HFFc6 (cell line): ENCODE measurements around the gene TMUB1. TPM values are rescaled to one million over a fixed set of nuclear protein-coding genes. Genes with fewer than 3 reads are reported as not detected.

Experiments used
- DNase-seq: peaks from one replicate; pipeline ENCODE4 v3.0.0-alpha.2; 2018
- H3K27ac Mint-ChIP-seq: 2 replicates; pipeline ENCODE4 v1.8.0; 2020; ENCODE audit warnings: mild to moderate bottlenecking, mixed read lengths
- H3K27me3 Mint-ChIP-seq: 2 replicates; pipeline ENCODE4 v1.8.0; 2021; ENCODE audit warnings: mild to moderate bottlenecking, moderate library complexity, mixed read lengths; ENCODE audit not compliant: insufficient read depth
- H3K36me3 Mint-ChIP-seq: 2 replicates; pipeline ENCODE4 v1.8.0; 2021; ENCODE audit warnings: low read depth, mixed read lengths
- H3K4me1 Mint-ChIP-seq: 2 replicates; pipeline ENCODE4 v1.8.0; 2020; ENCODE audit warnings: low read depth, mixed read lengths
- H3K4me3 Mint-ChIP-seq: 2 replicates; pipeline ENCODE4 v1.8.0; 2020; ENCODE audit warnings: mild to moderate bottlenecking, moderate library complexity, mixed read lengths
- H3K9me3 Mint-ChIP-seq: 2 replicates; pipeline ENCODE4 v1.8.0; 2020; ENCODE audit warnings: mild to moderate bottlenecking, mixed read lengths
- total RNA-seq, 6 experiments: library from RNA; stranded (reverse); fragmentation: NEBNext Ultra II Directional; extraction: Animal tissue kit (Norgen Biotek cat#: 25700); gene quantifications; 2 replicates in 1 of 6; 3 replicates in 5 of 6; pipeline ENCODE4 v1.2.3, GENCODE V29; 2021
- TF ChIP-seq, protein P1 (sequence below): fragments of 200-600 bp; sonication (generic); IDR thresholded peaks from 2 replicates; pipeline ENCODE4 v1.5.0; 2021; ENCODE audit warnings: antibody characterized with exemption, mild to moderate bottlenecking

Gene TMUB1
- total RNA-seq, 6 experiments from 2014 or later = 44.0 to 57.8 (median 51.9) TPM

DNA sequence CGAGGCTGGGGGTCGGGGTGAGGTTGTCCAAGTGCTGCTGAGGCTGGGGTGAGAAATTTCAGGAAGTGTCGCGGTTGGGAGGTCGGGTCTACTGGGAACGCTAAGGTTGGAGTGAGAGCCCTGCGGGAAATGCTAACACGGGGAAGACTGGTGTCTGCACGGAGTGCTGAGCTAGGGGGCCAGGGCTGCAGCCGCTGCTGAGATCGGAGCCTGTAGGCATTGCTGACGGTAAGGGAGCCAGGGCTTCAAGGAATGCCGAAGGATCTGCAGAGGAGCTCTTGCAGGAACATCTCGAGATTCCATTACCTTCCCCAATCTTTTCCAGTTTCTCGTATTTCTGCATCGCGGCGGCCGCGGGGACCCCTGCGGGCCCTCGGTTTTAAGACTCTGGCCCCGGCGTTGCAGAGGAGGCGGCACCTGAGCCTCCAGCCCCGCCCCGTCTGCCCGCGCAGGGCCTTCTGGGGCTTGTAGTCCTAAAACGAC lies 25.7 kb downstream of the TMUB1 start, which contains the start of gene CDK5:
Gene CDK5, minus strand, starts transcription at position 392 of the 483 bp plus-strand sequence. Its CDS starts 49 bp downstream, at position 343.
- Mint-ChIP-seq H3K27me3 (no peaks in the 10 kb centered on the region; the same call in 1 of the 2 replicates), H3K4me1 (peaks cover 43% of the 10 kb centered on the region), H3K4me3 (peak within 1 kb of the TSS; percentile 97), H3K27ac (peak within 1 kb of the TSS; percentile 95), H3K9me3 (no peaks in the 10 kb centered on the region), H3K36me3 (no peaks in the 10 kb centered on the region; the same call in 1 of the 2 replicates)
- TF ChIP-seq, protein P1, sequence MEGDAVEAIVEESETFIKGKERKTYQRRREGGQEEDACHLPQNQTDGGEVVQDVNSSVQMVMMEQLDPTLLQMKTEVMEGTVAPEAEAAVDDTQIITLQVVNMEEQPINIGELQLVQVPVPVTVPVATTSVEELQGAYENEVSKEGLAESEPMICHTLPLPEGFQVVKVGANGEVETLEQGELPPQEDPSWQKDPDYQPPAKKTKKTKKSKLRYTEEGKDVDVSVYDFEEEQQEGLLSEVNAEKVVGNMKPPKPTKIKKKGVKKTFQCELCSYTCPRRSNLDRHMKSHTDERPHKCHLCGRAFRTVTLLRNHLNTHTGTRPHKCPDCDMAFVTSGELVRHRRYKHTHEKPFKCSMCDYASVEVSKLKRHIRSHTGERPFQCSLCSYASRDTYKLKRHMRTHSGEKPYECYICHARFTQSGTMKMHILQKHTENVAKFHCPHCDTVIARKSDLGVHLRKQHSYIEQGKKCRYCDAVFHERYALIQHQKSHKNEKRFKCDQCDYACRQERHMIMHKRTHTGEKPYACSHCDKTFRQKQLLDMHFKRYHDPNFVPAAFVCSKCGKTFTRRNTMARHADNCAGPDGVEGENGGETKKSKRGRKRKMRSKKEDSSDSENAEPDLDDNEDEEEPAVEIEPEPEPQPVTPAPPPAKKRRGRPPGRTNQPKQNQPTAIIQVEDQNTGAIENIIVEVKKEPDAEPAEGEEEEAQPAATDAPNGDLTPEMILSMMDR = no peak
- DNase-seq = no peak

GRCh38 chr7:151056666-151057505 lies 26.4 kb downstream of the TMUB1 start:
- no peaks in the 10 kb centered on the region; the same call in 1 of the 2 replicates for H3K27me3 Mint-ChIP-seq

DNA sequence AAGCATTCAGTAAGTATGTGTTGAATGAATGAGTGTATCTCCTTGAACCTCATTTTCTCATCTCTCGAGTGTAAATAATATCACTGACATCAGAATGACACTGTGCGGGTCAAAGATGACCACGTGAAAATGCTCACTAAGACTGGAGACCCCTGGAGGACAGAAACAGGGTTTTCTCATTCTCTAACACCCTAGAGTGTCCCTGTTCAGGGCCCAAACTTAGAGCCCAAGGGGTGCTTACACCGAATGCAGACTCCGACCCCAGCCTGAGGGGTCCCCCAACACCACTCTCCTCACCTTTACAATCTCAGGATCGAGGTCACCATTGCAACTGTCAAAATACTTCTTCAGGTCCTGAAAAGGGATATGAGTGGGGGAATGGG lies 27.0 kb downstream of the TMUB1 start:
- Mint-ChIP-seq H3K4me3 (peak overlapping the region; percentile 97), H3K4me1 (peaks cover 35% of the 10 kb centered on the region), H3K36me3 (no peaks in the 10 kb centered on the region; the same call in 1 of the 2 replicates), H3K9me3 (no peaks in the 10 kb centered on the region), H3K27me3 (no peaks in the 10 kb centered on the region; the same call in 1 of the 2 replicates), H3K27ac (no peak overlapping the region)
- DNase-seq = no peak
- TF ChIP-seq, protein P1 = no peak

More at GRCh38 chr7:151056666-151057505, 26.4 kb downstream of the TMUB1 start:
- Mint-ChIP-seq H3K4me3 (peak overlapping the region; percentile 97), H3K4me1 (peaks cover 42% of the 10 kb centered on the region), H3K9me3 (no peaks in the 10 kb centered on the region), H3K27ac (peak overlapping the region; percentile 60), H3K36me3 (no peaks in the 10 kb centered on the region; the same call in 1 of the 2 replicates)
- DNase-seq = no peak
- TF ChIP-seq, protein P1 = no peak

DNA sequence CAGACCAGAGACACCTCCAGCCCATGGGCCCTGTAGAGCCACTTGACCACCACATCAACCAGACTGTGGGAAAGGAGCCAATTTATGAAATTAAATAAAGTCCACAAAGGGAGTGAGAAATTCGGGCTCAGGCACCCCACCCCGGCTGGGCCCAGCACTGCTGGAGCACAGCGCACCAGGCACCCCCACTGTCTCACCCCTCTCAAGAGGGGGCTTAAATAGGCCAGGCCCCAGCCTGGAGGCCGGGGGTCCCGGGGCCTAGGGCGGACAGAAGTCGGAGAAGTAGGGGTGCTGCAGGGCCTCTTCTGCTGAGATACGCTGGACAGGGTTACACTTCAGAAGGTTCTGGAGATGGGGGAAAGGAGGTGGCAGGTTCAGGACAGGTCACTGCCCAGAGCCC lies 29.5 kb downstream of the TMUB1 start:
- TF ChIP-seq, protein P1 = no peak
- H3K36me3 Mint-ChIP-seq = no peaks in the 10 kb centered on the region; the same call in 1 of the 2 replicates
- no peaks in the 10 kb centered on the region for H3K27me3 Mint-ChIP-seq
- no peak overlapping the region for H3K4me3 Mint-ChIP-seq
- H3K9me3 Mint-ChIP-seq = no peaks in the 10 kb centered on the region
- H3K27ac Mint-ChIP-seq = no peak overlapping the region
- H3K4me1 Mint-ChIP-seq = peaks cover 23% of the 10 kb centered on the region
- DNase-seq = no peak

GRCh38 chr7:151053096-151053495 lies 30.2 kb downstream of the TMUB1 start:
- Mint-ChIP-seq H3K27me3 (no peaks in the 10 kb centered on the region), H3K4me3 (no peak overlapping the region)

More at GRCh38 chr7:151053096-151053495, 30.2 kb downstream of the TMUB1 start:
- no peak for DNase-seq
- H3K4me1 Mint-ChIP-seq = peaks cover 17% of the 10 kb centered on the region
- H3K9me3 Mint-ChIP-seq = no peaks in the 10 kb centered on the region
- H3K27ac Mint-ChIP-seq = no peak overlapping the region
- TF ChIP-seq, protein P1 = no peak
- no peaks in the 10 kb centered on the region; the same call in 1 of the 2 replicates for H3K36me3 Mint-ChIP-seq
